Measurements from ENCODE around the gene CNGA1.

Gene CNGA1

GRCh38 chr4:48016141-48017107, at the start of gene CNGA1, which contains the start of gene NIPAL1:
Gene CNGA1 (minus strand): TSS chr4:48016681. CDS start chr4:47952689, 63,992 bp downstream.
Gene NIPAL1 (plus strand): TSS chr4:48016772. CDS start chr4:48016840, 68 bp downstream.
- peak; percentile 83 for DNase-seq

DNA sequence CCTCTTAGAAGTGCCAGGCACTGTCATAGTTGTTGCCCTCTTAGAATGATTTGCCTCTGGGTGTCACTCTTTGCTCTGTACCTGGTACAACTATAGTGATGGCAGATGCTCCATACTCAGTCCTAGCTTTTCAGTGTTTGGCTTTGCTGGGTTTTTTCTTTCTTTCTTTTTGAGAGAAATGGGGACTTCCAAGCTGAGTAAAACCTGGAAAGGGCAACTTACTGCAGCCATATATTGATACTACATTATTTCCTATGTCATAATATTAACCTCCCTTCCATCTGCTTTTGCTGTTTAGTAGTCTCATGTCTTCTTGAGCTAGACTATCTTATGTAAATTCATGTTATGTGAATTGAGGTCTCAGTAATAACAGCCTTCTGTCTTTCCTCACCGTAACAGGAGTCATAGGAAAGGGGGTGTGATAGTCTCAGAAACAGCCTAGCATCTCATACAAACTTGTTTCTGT, 49.1 kb upstream of the CNGA1 start:
- no peak for DNase-seq

DNA sequence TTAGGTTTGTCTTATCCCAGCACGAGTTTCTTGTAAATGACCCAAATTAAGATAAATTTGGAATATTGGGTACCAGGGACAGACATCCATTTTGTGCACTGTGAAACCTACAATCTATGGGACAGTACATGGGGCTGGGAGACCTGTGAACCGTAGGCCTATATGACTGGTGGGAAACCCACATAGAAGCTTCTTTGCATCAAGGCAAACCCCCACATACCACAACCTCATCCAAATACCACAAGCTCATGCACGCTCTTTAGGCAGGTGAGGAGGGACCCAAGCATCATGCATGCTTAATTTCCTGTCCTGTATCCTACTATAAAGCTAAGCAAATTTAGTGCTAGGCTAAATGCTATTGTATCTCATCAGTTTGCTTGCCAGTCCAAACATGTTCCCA, 47.9 kb upstream of the CNGA1 start:
- no peak for DNase-seq

DNA sequence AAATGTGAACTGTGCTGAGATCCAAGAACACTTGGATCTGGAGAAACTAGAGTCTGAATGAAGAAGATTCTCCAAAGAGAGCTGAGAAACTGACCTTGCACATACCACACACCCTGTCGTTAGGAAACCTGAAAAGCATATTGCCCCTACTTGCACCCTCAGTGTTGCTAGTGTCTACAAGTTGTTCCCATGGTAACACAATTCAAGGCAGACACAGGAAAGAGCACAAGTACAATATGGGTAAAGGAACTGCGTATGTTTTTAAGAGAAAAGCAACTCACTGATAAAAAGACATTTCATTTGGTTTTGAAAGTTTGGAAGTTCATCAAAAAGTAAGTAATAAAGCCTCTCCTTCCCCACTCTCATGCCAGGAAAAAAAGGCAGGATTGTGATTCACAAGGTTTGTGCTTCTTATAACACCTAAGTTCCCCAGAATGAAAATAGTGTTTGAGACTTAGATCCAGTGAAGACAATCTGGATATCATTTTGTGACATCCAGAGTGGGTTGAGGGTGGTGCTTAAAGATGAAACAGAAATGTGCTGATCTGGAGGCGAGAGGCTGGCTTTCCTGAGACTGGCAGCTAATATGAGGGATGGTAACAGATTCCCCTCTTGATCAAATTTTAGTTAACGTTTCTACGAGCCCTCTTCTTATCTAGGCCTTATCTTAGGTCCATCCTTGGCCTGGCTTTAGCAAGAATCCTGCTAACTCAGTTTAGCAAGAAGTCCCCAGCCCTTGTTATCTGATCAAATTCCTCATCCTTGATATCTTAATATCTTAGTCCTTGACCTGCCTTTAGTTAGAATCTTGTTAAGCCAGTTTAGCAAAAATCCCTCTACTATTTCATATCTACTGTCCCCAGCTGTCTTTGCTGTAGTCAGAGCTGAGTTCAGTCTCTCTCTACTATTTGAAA, 42.4 kb upstream of the CNGA1 start:
- DNase-seq = no peak

- no peak for DNase-seq
These were observed 34.6 kb upstream of the CNGA1 start for GRCh38 chr4:48051078-48051477.

DNA sequence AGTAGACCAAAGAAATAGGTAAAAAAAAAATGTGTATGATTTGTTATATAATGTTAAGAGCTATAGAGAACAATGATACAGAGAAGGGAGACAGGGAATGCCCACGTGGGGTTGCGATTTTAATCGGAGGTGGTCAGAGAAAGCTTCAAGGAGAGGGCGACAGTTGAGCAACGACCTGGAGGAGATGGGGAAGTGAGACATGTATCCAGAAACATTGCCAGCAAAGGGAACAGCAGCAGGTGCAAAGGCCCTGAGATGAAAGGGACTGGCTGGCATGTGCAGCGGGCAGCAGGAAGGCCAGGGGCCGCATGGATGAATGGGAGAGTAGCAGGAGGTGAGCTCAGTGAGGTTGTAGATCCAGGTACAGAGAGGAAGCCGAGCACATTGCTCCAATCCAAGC, 33.0 kb upstream of the CNGA1 start:
- no peak for DNase-seq

DNA sequence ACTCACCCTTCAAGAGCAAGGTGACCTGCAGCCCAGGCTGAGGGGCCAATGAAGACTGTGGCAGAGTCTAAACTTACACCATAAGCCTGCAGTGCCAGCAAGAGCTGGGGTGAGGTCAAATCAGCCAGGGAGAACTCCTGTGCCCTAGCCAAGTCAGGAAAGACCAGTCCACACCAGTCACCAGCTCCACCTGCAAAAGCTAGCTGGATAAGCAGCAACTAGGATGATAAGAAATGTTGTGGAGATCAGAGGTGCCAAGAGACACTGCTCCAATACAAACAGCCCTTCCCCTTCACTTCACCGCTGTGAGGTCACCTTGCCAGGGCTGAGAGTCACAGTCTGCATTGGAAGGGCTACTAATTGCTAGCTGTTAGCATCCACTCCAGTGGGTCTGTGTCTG, 31.4 kb upstream of the CNGA1 start:
- no peak for DNase-seq

- DNase-seq = peak; percentile 84
These were observed 31.0 kb upstream of the CNGA1 start for GRCh38 chr4:48047421-48047844.

DNA sequence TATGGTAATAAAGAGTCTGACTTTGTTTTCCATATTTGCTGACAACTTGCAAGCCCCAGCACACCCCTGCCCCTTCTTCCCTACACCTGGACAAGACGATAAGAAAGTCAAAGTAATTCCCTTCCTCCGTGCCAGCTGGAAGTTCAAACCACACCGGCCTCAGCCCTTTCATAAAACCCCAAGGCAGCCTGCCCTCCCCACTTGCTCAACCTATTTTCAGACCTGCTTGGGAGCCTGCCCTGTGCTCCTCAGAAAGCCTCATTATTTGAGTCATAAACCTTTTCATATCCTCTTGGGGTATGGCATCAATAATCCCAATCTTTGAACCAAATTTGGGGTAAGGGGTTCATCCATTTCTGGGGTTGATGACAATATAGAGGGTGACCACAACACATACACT, 29.6 kb upstream of the CNGA1 start:
- peak; percentile 13 for DNase-seq

GRCh38 chr4:48044298-48044697, 27.8 kb upstream of the CNGA1 start:
- DNase-seq = peak; percentile 61

- DNase-seq = no peak
These were observed 27.0 kb upstream of the CNGA1 start for GRCh38 chr4:48043504-48043903.

DNA sequence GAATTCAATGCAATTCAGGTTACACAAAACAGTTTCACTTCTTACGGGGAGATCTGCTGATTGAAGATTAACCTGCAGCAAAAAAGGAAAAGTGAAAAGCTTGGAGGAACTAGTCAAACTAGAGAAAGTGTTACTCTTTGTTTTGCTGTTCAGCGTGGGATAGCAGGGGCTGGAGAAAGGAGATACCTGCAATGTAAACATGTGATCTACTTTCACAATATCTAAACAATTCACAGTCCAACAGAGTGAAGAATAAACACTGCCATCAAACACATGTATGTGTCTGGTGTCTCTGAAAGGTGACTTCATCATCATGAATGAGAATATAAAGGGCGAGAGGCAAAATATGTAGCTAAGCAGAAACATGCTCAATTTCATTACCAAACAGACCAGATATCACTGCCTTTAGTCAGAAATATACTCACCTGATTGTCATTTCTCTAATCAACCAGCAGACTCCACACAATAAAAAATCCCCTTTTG, 26.5 kb upstream of the CNGA1 start:
- DNase-seq = no peak

GRCh38 chr4:48041535-48042137, 25.2 kb upstream of the CNGA1 start:
- DNase-seq = no peak

- no peak for DNase-seq
These were observed 23.1 kb upstream of the CNGA1 start for GRCh38 chr4:48039561-48039960.

- DNase-seq = no peak
These were observed 22.2 kb upstream of the CNGA1 start for GRCh38 chr4:48038666-48039065.

GRCh38 chr4:48037117-48037462, 20.6 kb upstream of the CNGA1 start:
- DNase-seq = no peak

DNA sequence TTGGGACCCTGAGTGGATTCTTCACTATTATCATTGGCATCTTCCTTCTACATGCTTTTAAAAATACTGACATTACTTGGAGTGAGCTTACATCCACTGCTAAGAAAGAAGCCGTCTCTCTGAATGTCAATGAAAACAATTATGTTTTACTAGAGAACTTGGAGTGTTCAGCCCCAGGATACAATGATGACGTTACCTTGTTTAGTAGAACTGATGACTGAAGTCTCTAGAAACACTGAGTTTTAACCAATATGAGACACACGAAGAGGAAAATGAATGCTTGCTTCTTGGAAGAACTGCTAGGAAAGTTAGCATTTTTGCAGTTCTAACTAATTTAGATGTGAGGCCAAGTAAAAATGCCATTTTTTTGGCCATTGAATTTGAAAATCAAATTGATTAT, 19.5 kb upstream of the CNGA1 start:
- no peak for DNase-seq

GRCh38 chr4:48033825-48034413, 17.4 kb upstream of the CNGA1 start:
- DNase-seq = peak; percentile 70

DNA sequence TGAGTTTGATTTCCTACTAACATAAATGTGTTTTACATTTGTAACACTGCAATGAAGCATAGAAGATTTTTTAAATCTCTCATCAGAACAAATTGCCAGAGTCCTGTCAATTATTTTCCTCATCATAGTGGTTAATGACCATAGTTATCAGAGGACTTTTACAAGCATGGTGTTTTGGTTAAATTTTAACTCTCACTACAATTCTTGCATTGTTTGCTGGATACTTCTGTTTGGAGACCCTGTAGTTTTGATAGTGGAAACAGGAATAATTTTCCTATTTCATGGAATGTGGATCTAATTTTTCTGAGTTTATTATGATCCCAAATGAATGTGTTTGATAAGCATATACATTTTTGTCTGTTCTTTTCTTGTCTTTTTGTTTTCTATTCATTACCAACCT, 16.9 kb upstream of the CNGA1 start:
- DNase-seq = no peak

- DNase-seq = no peak
These were observed 16.2 kb upstream of the CNGA1 start for GRCh38 chr4:48032721-48033120.

- no peak for DNase-seq
These were observed 15.5 kb upstream of the CNGA1 start for GRCh38 chr4:48031802-48032525.

DNA sequence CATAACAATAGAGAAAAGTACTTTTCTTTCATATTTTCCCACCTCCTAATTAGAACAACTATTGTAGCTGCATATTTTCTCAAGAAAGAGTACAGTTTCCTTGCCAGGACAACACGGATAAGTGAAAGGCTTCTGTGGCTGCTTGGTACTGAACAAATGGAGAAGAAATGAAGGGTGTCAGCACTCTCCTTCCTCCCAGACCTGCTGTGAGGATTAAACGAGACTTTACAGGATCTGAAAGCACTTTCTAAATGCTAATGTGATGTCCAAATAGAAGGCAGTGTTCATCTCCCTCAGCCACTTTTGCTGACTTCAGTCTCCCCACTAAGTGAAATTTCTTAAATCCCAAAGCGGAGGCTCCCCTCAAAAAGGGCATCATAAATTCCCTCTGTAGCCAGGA, 14.0 kb upstream of the CNGA1 start:
- DNase-seq = no peak
